IMR-90 (cell line): Measurements from ENCODE around the gene CYP2A7. TPM values are rescaled to one million over a fixed set of nuclear protein-coding genes. Genes with fewer than 3 reads are reported as not detected.
"Not testable (repeated sequence)": the region's sequence is repeated elsewhere in the genome, so short reads cannot be mapped to it uniquely, and the experiment has no call there.

ENCODE experiments used
- ATAC-seq: fragments of 200-7000 bp; cut with Tn5 transposase; 2 replicates; pipeline ENCODE4 v1.9.1; 2020; ENCODE audit warnings: low read depth, mild to moderate bottlenecking, moderate library complexity
- BruUV-seq: library from RNA; stranded (reverse); fragments of 400-500 nt; replicated peaks from 2 replicates; lab custom pipeline; 2021; lab: Mats Ljungman, UMichigan
- CTCF ChIA-PET: fragments of 300-600 bp; formaldehyde crosslinking; extraction: SDS; loops from one replicate; lab custom pipeline; 2021; ENCODE audit warnings: antibody characterized with exemption; lab: Yijun Ruan, JAX
- POLR2A ChIA-PET: fragments of 300-600 bp; sonication (Branson Sonifier 250); formaldehyde crosslinking; loops from one replicate; lab custom pipeline; 2022; ENCODE audit warnings: antibody characterized with exemption; ENCODE audit not compliant: unreplicated experiment; lab: Charles Lee
- DNase-seq: peaks from one replicate; pipeline ENCODE4 v3.0.0; 2013
- H2AFZ ChIP-seq: replicated peaks from 2 replicates; pipeline ENCODE3; 2013; ENCODE audit warnings: low read length, mild to moderate bottlenecking; ENCODE audit not compliant: poor library complexity
- H2AK5ac ChIP-seq: 2 replicates; pipeline ENCODE4 v1.6.1; 2013; ENCODE audit warnings: low read depth, low read length, inconsistent platforms
- H2AK9ac ChIP-seq: replicated peaks from 2 replicates; pipeline ENCODE3; 2013; ENCODE audit warnings: mild to moderate bottlenecking, low read depth, low read length, moderate library complexity; ENCODE audit not compliant: poor library complexity
- H2BK120ac ChIP-seq: 2 replicates; pipeline ENCODE4 v1.6.1; 2013; ENCODE audit warnings: low read depth, low read length, inconsistent platforms
- H2BK15ac ChIP-seq: 3 replicates; pipeline ENCODE4 v1.6.1; 2013; ENCODE audit warnings: low read depth, low read length, inconsistent platforms
- H2BK20ac ChIP-seq: 2 replicates; pipeline ENCODE4 v1.6.1; 2013; ENCODE audit warnings: low read depth, mild to moderate bottlenecking, inconsistent platforms, low read length, moderate library complexity
- H2BK5ac ChIP-seq: 2 replicates; pipeline ENCODE4 v1.6.1; 2013; ENCODE audit warnings: mild to moderate bottlenecking, low read depth, low read length, inconsistent platforms; ENCODE audit not compliant: poor library complexity, severe bottlenecking
- H3K14ac ChIP-seq: replicated peaks from 2 replicates; pipeline ENCODE4 v1.6.1; 2013; ENCODE audit warnings: low read depth, low read length, inconsistent platforms
- H3K18ac ChIP-seq: 2 replicates; pipeline ENCODE4 v1.6.1; 2013; ENCODE audit warnings: low read depth, low read length, control low read depth
- H3K23ac ChIP-seq: 2 replicates; pipeline ENCODE4 v1.6.1; 2013; ENCODE audit warnings: low read depth, low read length, inconsistent platforms
- H3K27ac ChIP-seq: 2 replicates; pipeline ENCODE4 v1.5.1; 2013; ENCODE audit warnings: mild to moderate bottlenecking, control low read depth, low read length; ENCODE audit not compliant: insufficient read depth
- H3K27me3 ChIP-seq: 2 replicates; pipeline ENCODE4 v1.6.1; 2013; ENCODE audit warnings: low read length; ENCODE audit not compliant: control insufficient read depth, insufficient read depth
- H3K36me3 ChIP-seq: 2 replicates; pipeline ENCODE4 v1.6.1; 2013; ENCODE audit warnings: low read length, mixed read lengths; ENCODE audit not compliant: control insufficient read depth, insufficient read depth
- H3K4ac ChIP-seq: 2 replicates; pipeline ENCODE4 v1.6.1; 2013; ENCODE audit warnings: low read depth, low read length, inconsistent platforms
- H3K4me1 ChIP-seq: 2 replicates; pipeline ENCODE4 v1.6.1; 2013; ENCODE audit warnings: low read length, mixed read lengths; ENCODE audit not compliant: control insufficient read depth, insufficient read depth
- H3K4me2 ChIP-seq: 2 replicates; pipeline ENCODE4 v1.6.1; 2013; ENCODE audit warnings: low read depth, mild to moderate bottlenecking, control low read depth, low read length, moderate library complexity
- H3K4me3 ChIP-seq: 2 replicates; pipeline ENCODE4 v1.5.1; 2013; ENCODE audit warnings: low read depth, mild to moderate bottlenecking, control low read depth, low read length, moderate library complexity; ENCODE audit not compliant: insufficient read depth
- H3K56ac ChIP-seq: 2 replicates; pipeline ENCODE4 v1.6.1; 2013; ENCODE audit warnings: low read length, inconsistent platforms; ENCODE audit not compliant: insufficient read depth; ENCODE audit errors: extremely low read depth
- H3K79me1 ChIP-seq, 2 experiments: 2 replicates each; pipeline ENCODE4 v1.6.1; 2013; ENCODE audit warnings: low read length in 2 of 2, inconsistent platforms in 1 of 2, low read depth in 1 of 2
- H3K9ac ChIP-seq: 2 replicates; pipeline ENCODE4 v1.6.1; 2013; ENCODE audit warnings: low read depth, low read length, control low read depth
- H3K9me1 ChIP-seq: 2 replicates; pipeline ENCODE4 v1.6.1; 2013; ENCODE audit warnings: low read length, inconsistent platforms; ENCODE audit not compliant: insufficient read depth
- H3K9me3 ChIP-seq: 2 replicates; pipeline ENCODE4 v1.6.1; 2013; ENCODE audit warnings: low read length; ENCODE audit not compliant: control insufficient read depth, insufficient read depth
- H4K20me1 ChIP-seq: 2 replicates; pipeline ENCODE4 v1.6.1; 2013; ENCODE audit warnings: low read length, inconsistent platforms; ENCODE audit not compliant: insufficient read depth
- H4K5ac ChIP-seq: 2 replicates; pipeline ENCODE4 v1.6.1; 2013; ENCODE audit warnings: mild to moderate bottlenecking, low read depth, low read length, control low read depth
- H4K8ac ChIP-seq, 2 experiments: 2 replicates each; pipeline ENCODE4 v1.6.1; 2013; ENCODE audit warnings: low read depth in 2 of 2, low read length in 2 of 2, control low read depth in 1 of 2, inconsistent platforms in 1 of 2
- H4K91ac ChIP-seq: 2 replicates; pipeline ENCODE4 v1.6.1; 2013; ENCODE audit warnings: low read depth, low read length, inconsistent platforms; ENCODE audit not compliant: insufficient read depth
- MXI1 ChIP-seq: IDR thresholded peaks from 2 replicates; pipeline ENCODE4 v1.6.1; 2012; ENCODE audit warnings: low read depth, mild to moderate bottlenecking, low read length, moderate library complexity, borderline replicate concordance
- NFE2L2 ChIP-seq: fragments of 150-350 bp; IDR thresholded peaks from 2 replicates; pipeline ENCODE4 v1.6.1; 2016; ENCODE audit warnings: low read depth, mild to moderate bottlenecking, low read length
- USF2 ChIP-seq: fragments of 150-350 bp; IDR thresholded peaks from 2 replicates; pipeline ENCODE4 v1.6.1; 2017; ENCODE audit warnings: mild to moderate bottlenecking, antibody characterized with exemption, low read length, low read depth
- WGBS, 2 experiments: methylation state at CpG; one replicate each; pipeline versions ENCODE4 v1.1.5 to v1.1.7; 2013; ENCODE audit warnings: missing lambda C conversion rate in 2 of 2; ENCODE audit not compliant: insufficient read length in 1 of 2; ENCODE audit errors: extremely low coverage in 2 of 2; 5-methylcytosine and 5-hydroxymethylcytosine counted together
- dilution Hi-C: fragments of 300-500 bp; cut with HindIII; formaldehyde crosslinking; loops from one replicate; pipeline ENCODE4 v1.14.3; 2018; ENCODE audit warnings: low sequenced_read_pairs; ENCODE audit not compliant: unreplicated experiment
- in situ Hi-C: fragments of 300-500 bp; cut with MboI; formaldehyde crosslinking; loops from 3 replicates; pipeline ENCODE4 v1.14.3; 2019; ENCODE audit warnings: low sequenced_read_pairs, inconsistent platforms, mixed read lengths
- intact Hi-C: fragments of 100-400 bp; cut with micrococcal nuclease; formaldehyde crosslinking; loops from 2 replicates; pipeline ENCODE4 v1.10.0; 2022
- polyA plus RNA-seq, 3 experiments: library from polyadenylated mRNA; depleted of rRNA; stranded (reverse); fragments of >200 nt; gene quantifications; 2 replicates each; pipeline ENCODE4 v1.2.3, GENCODE V29; 2012; ENCODE audit warnings: low replicate concordance in 1 of 3
- total RNA-seq: library from RNA; depleted of rRNA; stranded (reverse); fragments of >200 nt; gene quantifications from 2 replicates; pipeline ENCODE4 v1.2.3, GENCODE V29; 2012

The CYP2A7 gene
- total and polyA plus RNA-seq, 2 of the 4 experiments (the other 2 are of a cell fraction), result not detected

GRCh38 chr19:40923934-40924391 is 41.9 kb upstream of the CYP2A7 start:
- ATAC-seq, result no peak
- no peaks in the 10 kb centered on the region for H4K20me1 ChIP-seq

GRCh38 chr19:40922237-40923160 is 40.5 kb upstream of the CYP2A7 start:
- no CpG with 5 or more reads among the region's 11 CpGs for WGBS, 2 experiments
- BruUV-seq, H3K9me1 ChIP-seq, H3K79me1 ChIP-seq, H3K4me1 ChIP-seq, H3K27me3 ChIP-seq, intact Hi-C loops, H3K56ac ChIP-seq, H3K23ac ChIP-seq, H3K4ac ChIP-seq, POLR2A ChIA-PET, H3K27ac ChIP-seq, in situ Hi-C loops, H4K91ac ChIP-seq, H2AK9ac ChIP-seq, DNase-seq, H3K4me2 ChIP-seq, H3K9me3 ChIP-seq, H3K14ac ChIP-seq, H2BK15ac ChIP-seq, H3K9ac ChIP-seq, H2AK5ac ChIP-seq, H3K36me3 ChIP-seq, H2AFZ ChIP-seq, H3K4me3 ChIP-seq, H3K18ac ChIP-seq, ATAC-seq, H2BK5ac ChIP-seq, H4K8ac ChIP-seq, H4K20me1 ChIP-seq, H2BK120ac ChIP-seq, CTCF ChIA-PET, H2BK20ac ChIP-seq, dilution Hi-C loops, H4K5ac ChIP-seq: not testable (repeated sequence)

More at GRCh38 chr19:40923934-40924391, 41.9 kb upstream of the CYP2A7 start:
- Histone ChIP-seq H3K4me1 (no peaks in the 10 kb centered on the region), H3K27me3 (no peaks in the 10 kb centered on the region), H3K79me1 (no peaks in the 10 kb centered on the region), H4K91ac (no peak overlapping the region), H3K4me3 (no peak overlapping the region), H3K27ac (no peak overlapping the region), H3K4ac (no peak overlapping the region), H3K9ac (no peak overlapping the region), H2AFZ (no peak overlapping the region), H3K18ac (no peak overlapping the region), H2BK15ac (no peak overlapping the region), H2BK5ac (no peak overlapping the region), H3K9me1 (no peaks in the 10 kb centered on the region), H2AK5ac (no peak overlapping the region), H3K36me3 (no peaks in the 10 kb centered on the region), H4K5ac (no peak overlapping the region), H4K8ac (no peak overlapping the region), H3K23ac (no peak overlapping the region), H2BK20ac (no peak overlapping the region), H2BK120ac (no peak overlapping the region), H3K9me3 (peaks cover 2% of the 10 kb centered on the region; the same call in 1 of the 2 replicates), H3K14ac (no peak overlapping the region), H2AK9ac (no peak overlapping the region), H3K4me2 (no peak overlapping the region), H3K56ac (no peak overlapping the region)
- in situ Hi-C loops, result no loop called here
- no peak for DNase-seq
- CTCF ChIA-PET, result no interaction called here
- TF ChIP-seq USF2 (no peak), NFE2L2 (no peak), MXI1 (no peak)
- no TSS peak for BruUV-seq
- intact Hi-C loops, result no loop called here
- dilution Hi-C loops, result no loop called here
- POLR2A ChIA-PET, result no interaction called here
- no CpG with 5 or more reads among the region's 7 CpGs for WGBS, 2 experiments
